Hepatocyte (in vitro differentiated cells): Measurements from ENCODE around the gene IRF4. TPM values are rescaled to one million over a fixed set of nuclear protein-coding genes. Genes with fewer than 3 reads are reported as not detected.

Source experiments
- DNase-seq: peaks from one replicate; pipeline ENCODE4 v3.0.0-alpha.2; 2016; ENCODE audit warnings: low spot score
- H2AFZ ChIP-seq: fragments of 200-600 bp; sonication (generic); 2 replicates; pipeline ENCODE4 v1.6.0; 2016; ENCODE audit warnings: antibody characterized with exemption, mild to moderate bottlenecking
- H3K27ac ChIP-seq: fragments of 200-600 bp; sonication (generic); 2 replicates; pipeline ENCODE4 v1.5.1; 2016; ENCODE audit warnings: mild to moderate bottlenecking
- H3K27me3 ChIP-seq: fragments of 200-600 bp; sonication (generic); 2 replicates; pipeline ENCODE4 v1.6.1; 2016
- H3K36me3 ChIP-seq: fragments of 200-600 bp; sonication (generic); replicated peaks from 2 replicates; pipeline ENCODE4 v1.5.1; 2016; ENCODE audit warnings: low read depth; ENCODE audit not compliant: insufficient read depth
- H3K4me1 ChIP-seq: fragments of 200-600 bp; sonication (generic); 2 replicates; pipeline ENCODE4 v1.5.1; 2016; ENCODE audit warnings: mild to moderate bottlenecking, moderate library complexity; ENCODE audit not compliant: insufficient read depth
- H3K4me2 ChIP-seq: fragments of 200-600 bp; sonication (generic); 2 replicates; pipeline ENCODE4 v1.6.0; 2016
- H3K4me3 ChIP-seq: fragments of 200-600 bp; sonication (generic); 2 replicates; pipeline ENCODE4 v1.5.1; 2016; ENCODE audit warnings: mild to moderate bottlenecking
- H3K79me2 ChIP-seq: fragments of 200-600 bp; sonication (generic); 2 replicates; pipeline ENCODE4 v1.6.0; 2017; ENCODE audit warnings: mild to moderate bottlenecking
- H3K9me2 ChIP-seq: fragments of 200-600 bp; sonication (generic); replicated peaks from 2 replicates; pipeline ENCODE4 v1.6.0; 2017; ENCODE audit warnings: mild to moderate bottlenecking; ENCODE audit not compliant: insufficient read depth
- H3K9me3 ChIP-seq: fragments of 200-600 bp; sonication (generic); 2 replicates; pipeline ENCODE4 v1.5.1; 2016; ENCODE audit warnings: low read depth, mild to moderate bottlenecking
- H4K20me1 ChIP-seq: fragments of 200-600 bp; sonication (generic); 2 replicates; pipeline ENCODE4 v1.6.0; 2016; ENCODE audit warnings: mild to moderate bottlenecking; ENCODE audit not compliant: insufficient read depth, poor library complexity, severe bottlenecking
- CTCF ChIP-seq: fragments of 200-600 bp; sonication (generic); IDR thresholded peaks from 2 replicates; pipeline ENCODE4 v1.5.1; 2016; ENCODE audit warnings: antibody characterized with exemption, mild to moderate bottlenecking; ENCODE audit not compliant: poor library complexity
- EZH2 ChIP-seq: fragments of 200-600 bp; sonication (generic); IDR thresholded peaks from 2 replicates; pipeline ENCODE4 v1.6.1; 2016; ENCODE audit warnings: antibody characterized with exemption, mild to moderate bottlenecking, borderline replicate concordance
- EZH2phosphoT487 ChIP-seq: fragments of 200-600 bp; sonication (generic); IDR thresholded peaks from one replicate; pipeline ENCODE4 v1.6.1; 2018; ENCODE audit warnings: antibody characterized with exemption, mild to moderate bottlenecking, low read depth, moderate library complexity; ENCODE audit not compliant: unreplicated experiment, severe bottlenecking
- WGBS: methylation state at CpG from one replicate; pipeline ENCODE4 v1.1.6; 2016; ENCODE audit warnings: low lambda C conversion rate; ENCODE audit errors: missing lambda C conversion rate; 5-methylcytosine and 5-hydroxymethylcytosine counted together
- polyA plus RNA-seq: library from polyadenylated mRNA; unstranded; fragments of >200 nt; fragmentation: Nextera tagmentation; extraction: Ambion mirVana; gene quantifications from 2 replicates; pipeline ENCODE4 v1.2.1, GENCODE V29; 2016
- total RNA-seq: library from RNA; depleted of rRNA; stranded (reverse); fragments of >200 nt; gene quantifications from 2 replicates; pipeline ENCODE4 v1.2.3, GENCODE V29; 2014

The IRF4 gene
- total and polyA plus RNA-seq, 2 experiments from 2014 or later, result 0.02 to 0.23 TPM

- no peaks in the 10 kb centered on the region for H3K9me2 ChIP-seq
- no peak overlapping the region for H3K27ac ChIP-seq
- H2AFZ ChIP-seq, result no peak overlapping the region
- TF ChIP-seq EZH2, result no peak
- no peak for TF ChIP-seq EZH2phosphoT487
- no peak for TF ChIP-seq CTCF
- H3K9me3 ChIP-seq, result no peaks in the 10 kb centered on the region
- 84% methylated on average over 4 of the region's 4 CpGs for WGBS
- no peak for DNase-seq
- no peaks in the 10 kb centered on the region for H4K20me1 ChIP-seq
- no peaks in the 10 kb centered on the region for H3K27me3 ChIP-seq
- no peak overlapping the region for H3K4me2 ChIP-seq
- no peaks in the 10 kb centered on the region for H3K36me3 ChIP-seq
- H3K4me3 ChIP-seq, result no peak overlapping the region
- H3K4me1 ChIP-seq, result no peaks in the 10 kb centered on the region
- no peaks in the 10 kb centered on the region for H3K79me2 ChIP-seq
Observed at GRCh38 chr6:456887-457286, 65.3 kb downstream of the IRF4 start.

Other genes with a start within 250 kb of the IRF4 start
- gene DUSP22, start 99.3 kb upstream of the IRF4 start, total RNA-seq, result 21.9 and 26.3 TPM in 2 replicates
- gene DUSP22, start 99.3 kb upstream of the IRF4 start, polyA plus RNA-seq, result 20.7 and 24.2 TPM in 2 replicates